ENCODE data around the gene SERINC1.

The SERINC1 gene

GRCh38 chr6:122404444-122404843 is 67.2 kb downstream of the SERINC1 start:
- TF ChIP-seq, protein P1, sequence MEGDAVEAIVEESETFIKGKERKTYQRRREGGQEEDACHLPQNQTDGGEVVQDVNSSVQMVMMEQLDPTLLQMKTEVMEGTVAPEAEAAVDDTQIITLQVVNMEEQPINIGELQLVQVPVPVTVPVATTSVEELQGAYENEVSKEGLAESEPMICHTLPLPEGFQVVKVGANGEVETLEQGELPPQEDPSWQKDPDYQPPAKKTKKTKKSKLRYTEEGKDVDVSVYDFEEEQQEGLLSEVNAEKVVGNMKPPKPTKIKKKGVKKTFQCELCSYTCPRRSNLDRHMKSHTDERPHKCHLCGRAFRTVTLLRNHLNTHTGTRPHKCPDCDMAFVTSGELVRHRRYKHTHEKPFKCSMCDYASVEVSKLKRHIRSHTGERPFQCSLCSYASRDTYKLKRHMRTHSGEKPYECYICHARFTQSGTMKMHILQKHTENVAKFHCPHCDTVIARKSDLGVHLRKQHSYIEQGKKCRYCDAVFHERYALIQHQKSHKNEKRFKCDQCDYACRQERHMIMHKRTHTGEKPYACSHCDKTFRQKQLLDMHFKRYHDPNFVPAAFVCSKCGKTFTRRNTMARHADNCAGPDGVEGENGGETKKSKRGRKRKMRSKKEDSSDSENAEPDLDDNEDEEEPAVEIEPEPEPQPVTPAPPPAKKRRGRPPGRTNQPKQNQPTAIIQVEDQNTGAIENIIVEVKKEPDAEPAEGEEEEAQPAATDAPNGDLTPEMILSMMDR (IDR thresholded peaks at IDR 0.05; ENCODE audit: low read depth, low read length, missing control alignments) = no peak
- no peak for DNase-seq (ENCODE audit: low read depth)
- no peak overlapping the region for H3K4me3 ChIP-seq (ENCODE audit: low read depth, low read length)

DNA sequence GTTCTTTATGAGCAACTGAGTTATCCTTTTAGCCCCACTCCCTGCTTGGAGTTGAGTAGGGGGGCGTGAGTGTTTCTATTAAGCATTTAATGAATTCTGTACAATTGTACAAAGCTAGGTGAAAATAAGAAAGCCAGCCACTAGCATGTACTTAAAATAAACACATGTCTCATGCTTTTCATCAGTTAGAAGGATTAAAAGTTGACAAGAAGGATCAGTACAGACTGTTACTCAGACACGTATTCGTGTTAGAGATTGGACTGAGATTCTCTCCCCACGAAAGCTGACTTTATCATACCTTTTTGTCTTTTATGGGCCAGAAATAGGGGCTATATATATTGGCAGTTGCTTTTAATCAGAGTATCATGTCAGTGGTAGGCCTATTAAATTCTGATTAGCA is 70.5 kb downstream of the SERINC1 start:
- no peak for DNase-seq (ENCODE audit: low read depth)
- TF ChIP-seq, protein P1 (IDR thresholded peaks at IDR 0.05; ENCODE audit: low read depth, low read length, missing control alignments) = no peak
- H3K4me3 ChIP-seq (ENCODE audit: low read depth, low read length) = peak overlapping the region; percentile 91; the same call in 1 of the 2 replicates

DNA sequence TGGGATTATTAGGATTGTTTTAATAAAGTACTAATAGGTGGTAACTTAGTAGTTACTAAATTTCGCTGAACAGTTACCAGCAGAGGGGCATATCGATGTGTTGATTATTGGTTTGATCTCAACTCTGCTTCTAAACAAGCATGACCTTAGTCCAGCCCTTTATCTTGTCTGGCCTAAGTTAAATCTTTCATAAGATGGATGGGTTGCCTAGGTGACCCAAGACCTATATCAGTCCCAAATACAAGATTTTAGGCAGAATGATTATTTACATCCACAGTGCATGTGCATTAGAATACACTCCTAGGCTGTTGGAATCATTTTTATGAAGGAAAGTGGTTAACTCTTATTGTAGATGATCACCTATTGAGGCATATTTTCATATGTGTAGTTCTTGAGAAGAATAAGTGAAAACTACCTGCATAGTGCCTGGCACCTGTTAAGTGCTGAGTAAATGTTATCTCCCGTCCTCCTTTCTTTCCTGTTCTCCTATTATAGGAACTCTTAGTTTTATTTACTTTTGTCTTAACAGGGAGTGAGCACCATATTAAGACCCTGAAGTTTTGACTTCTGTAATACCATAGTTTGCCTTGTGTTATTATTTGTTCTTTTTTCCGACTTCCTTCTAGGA is 71.0 kb downstream of the SERINC1 start:
- TF ChIP-seq, protein P1 (IDR thresholded peaks at IDR 0.05; ENCODE audit: low read depth, low read length, missing control alignments) = no peak
- peak overlapping the region; percentile 91 for H3K4me3 ChIP-seq (ENCODE audit: low read depth, low read length)
- DNase-seq (ENCODE audit: low read depth) = no peak

GRCh38 chr6:122400121-122400450 is 71.5 kb downstream of the SERINC1 start:
- no peak for DNase-seq (ENCODE audit: low read depth)
- peak overlapping the region; percentile 91 for H3K4me3 ChIP-seq (ENCODE audit: low read depth, low read length)
- TF ChIP-seq, protein P1 (IDR thresholded peaks at IDR 0.05; ENCODE audit: low read depth, low read length, missing control alignments) = no peak

GRCh38 chr6:122399348-122400120 is 72.1 kb downstream of the SERINC1 start, which contains the start of gene HSF2:
HSF2 (plus strand) TSS chr6:122399652; CDS start chr6:122399738, 86 bp downstream.
- H3K4me3 ChIP-seq (ENCODE audit: low read depth, low read length) = peak within 1 kb of the TSS; percentile 91

DNA sequence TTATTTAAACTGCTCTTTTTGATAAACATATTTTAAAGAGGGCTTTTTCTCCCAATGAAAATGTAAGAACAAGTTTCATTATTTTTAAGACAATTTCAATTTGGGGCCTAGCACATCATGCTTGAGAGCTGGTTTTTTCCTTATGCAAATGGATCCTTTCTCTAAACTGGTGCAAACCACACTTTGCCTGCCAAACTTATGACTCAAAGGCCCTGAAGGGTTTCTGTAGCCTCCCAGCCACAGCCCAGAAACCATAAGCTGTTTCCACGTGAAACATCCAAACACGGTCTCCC is 72.6 kb downstream of the SERINC1 start:
- peak overlapping the region; percentile 40; the same call in 1 of the 2 replicates for H3K4me3 ChIP-seq (ENCODE audit: low read depth, low read length)
- DNase-seq (ENCODE audit: low read depth) = no peak
- TF ChIP-seq, protein P1 (IDR thresholded peaks at IDR 0.05; ENCODE audit: low read depth, low read length, missing control alignments) = no peak

More at GRCh38 chr6:122399348-122400120, 72.1 kb downstream of the SERINC1 start, which contains the start of gene HSF2:
- DNase-seq (ENCODE audit: low read depth) = peak; percentile 93
- TF ChIP-seq, protein P1 (IDR thresholded peaks at IDR 0.05; ENCODE audit: low read depth, low read length, missing control alignments) = peak; percentile 17
